GM18511 (cell line): Measurements from ENCODE around the gene PILRB.

ENCODE experiments used
- ATAC-seq: cut with Tn5 transposase; IDR thresholded peaks from one replicate; pipeline ENCODE4 v1.9.1; 2021; ENCODE audit warnings: mild to moderate bottlenecking, moderate library complexity; ENCODE audit not compliant: unreplicated experiment

PILRB gene

GRCh38 chr7:100400656-100401055, 42.7 kb downstream of the PILRB start:
- no peak for ATAC-seq

- no peak for ATAC-seq
These were observed 43.9 kb downstream of the PILRB start for GRCh38 chr7:100401811-100402210.

- no peak for ATAC-seq
These were observed 44.3 kb downstream of the PILRB start for GRCh38 chr7:100402241-100402640.

GRCh38 chr7:100406767-100407166, 48.9 kb downstream of the PILRB start:
- ATAC-seq, result no peak

GRCh38 chr7:100407285-100408180, 49.6 kb downstream of the PILRB start:
- peak; percentile 59 for ATAC-seq

GRCh38 chr7:100411101-100411500, 53.2 kb downstream of the PILRB start:
- no peak for ATAC-seq

- no peak for ATAC-seq
These were observed 55.4 kb downstream of the PILRB start for GRCh38 chr7:100413346-100413745.

GRCh38 chr7:100413889-100414288, 56.0 kb downstream of the PILRB start:
- no peak for ATAC-seq

- ATAC-seq, result no peak
These were observed 57.5 kb downstream of the PILRB start for GRCh38 chr7:100415448-100415847.
